ENCODE data around the gene SUN2. TPM values are rescaled to one million over a fixed set of nuclear protein-coding genes. Genes with fewer than 3 reads are reported as not detected.
A peak's percentile ranks its signal among the peaks of the same experiment; 100 is the strongest.

The SUN2 gene
- total RNA-seq, 4 donors from 2014 or later, result 94.2 to 307 (median 191) TPM

GRCh38 chr22:38715176-38715764, 40.5 kb downstream of the SUN2 start:
- H3K27me3 ChIP-seq, result no peaks in the 10 kb centered on the region
- WGBS, 2 donors, result 83 to 84% methylated on average over 7 to 8 of the region's 9 CpGs
- no peak overlapping the region for H3K27ac ChIP-seq
- no peak for DNase-seq
- H3K36me3 ChIP-seq, result peaks cover 0 to 64% (median 12%) of the 10 kb centered on the region in 3 donors
- no peak for TF ChIP-seq CTCF (IDR thresholded peaks at IDR 0.05)
- TF ChIP-seq POLR2A (IDR thresholded peaks at IDR 0.05), result no peak
- no peak overlapping the region for H3K4me3 ChIP-seq
- peaks cover 4 to 74% (median 34%) of the 10 kb centered on the region in 3 donors for H3K4me1 ChIP-seq
- no peaks in the 10 kb centered on the region for H3K9me3 ChIP-seq
- intact Hi-C loops (cut with DNase I), result no loop called here

DNA sequence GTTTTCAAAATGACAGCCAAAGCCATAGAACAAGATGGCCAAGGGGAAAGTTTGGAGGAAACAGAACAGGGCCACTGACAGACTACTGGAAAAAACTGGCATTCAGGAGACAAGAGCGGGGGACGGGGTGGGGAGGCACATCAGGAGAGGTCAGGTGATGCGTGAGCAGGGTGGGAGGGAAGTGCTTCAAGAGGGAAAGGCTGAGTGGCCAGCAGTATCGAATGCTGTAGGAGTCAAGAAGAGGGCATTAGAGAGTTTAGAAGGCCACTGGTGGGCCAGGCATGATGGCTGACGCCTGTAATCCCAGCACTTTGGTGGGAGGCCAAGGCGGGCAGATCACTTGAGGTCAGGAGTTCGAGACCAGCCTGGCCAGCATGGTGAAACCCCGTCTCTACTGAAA, 41.9 kb downstream of the SUN2 start:
- no peak overlapping the region for H3K4me3 ChIP-seq
- 88 to 92% methylated on average over 7 to 8 of the region's 8 CpGs for WGBS, 2 donors
- H3K4me1 ChIP-seq, result peaks cover 4 to 81% (median 27%) of the 10 kb centered on the region in 3 donors
- TF ChIP-seq CTCF (IDR thresholded peaks at IDR 0.05) (no peak), POLR2A (IDR thresholded peaks at IDR 0.05) (no peak)
- no peaks in the 10 kb centered on the region for H3K9me3 ChIP-seq
- H3K27me3 ChIP-seq, result no peaks in the 10 kb centered on the region
- DNase-seq, result no peak
- intact Hi-C loops (cut with DNase I), result no loop called here
- H3K36me3 ChIP-seq, result peaks cover 0 to 66% (median 12%) of the 10 kb centered on the region in 3 donors
- H3K27ac ChIP-seq, result no peak overlapping the region

- Histone ChIP-seq H3K36me3 (peaks cover 0 to 62% (median 12%) of the 10 kb centered on the region in 3 donors), H3K27ac (no peak overlapping the region), H3K27me3 (no peaks in the 10 kb centered on the region), H3K4me1 (peaks cover 0 to 81% (median 25%) of the 10 kb centered on the region in 3 donors), H3K9me3 (no peaks in the 10 kb centered on the region), H3K4me3 (no peak overlapping the region)
- WGBS, 2 donors, result 83 to 84% methylated on average over 11 of the region's 11 CpGs
- intact Hi-C loops (cut with DNase I), result no loop called here
- no peak for TF ChIP-seq CTCF (IDR thresholded peaks at IDR 0.05)
- TF ChIP-seq POLR2A (IDR thresholded peaks at IDR 0.05), result no peak
- DNase-seq, result no peak
These were observed 43.2 kb downstream of the SUN2 start for GRCh38 chr22:38712486-38713207.

DNA sequence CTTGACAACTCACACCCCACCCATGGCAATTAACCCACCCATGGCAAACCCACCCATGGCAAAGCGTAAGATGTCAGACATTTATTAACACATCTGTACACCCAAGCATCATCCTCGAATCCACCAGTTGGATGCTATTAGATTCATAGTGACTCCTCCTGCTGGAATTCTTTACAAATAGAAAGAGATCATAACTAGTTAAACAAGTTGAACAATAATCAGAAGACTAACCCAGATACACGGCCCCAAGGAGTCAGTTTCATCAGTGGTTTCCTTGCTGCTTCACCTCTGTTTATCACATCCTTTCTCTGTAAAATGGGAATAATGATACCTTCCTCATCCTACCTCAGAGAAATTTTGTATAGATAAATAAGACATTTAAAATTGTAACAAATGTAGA, 44.9 kb downstream of the SUN2 start:
- H3K4me1 ChIP-seq, result peaks cover 0 to 78% (median 21%) of the 10 kb centered on the region in 3 donors
- no peaks in the 10 kb centered on the region for H3K27me3 ChIP-seq
- H3K4me3 ChIP-seq, result no peak overlapping the region
- no peak for TF ChIP-seq POLR2A (IDR thresholded peaks at IDR 0.05)
- no peak for TF ChIP-seq CTCF (IDR thresholded peaks at IDR 0.05)
- intact Hi-C loops (cut with DNase I), result no loop called here
- H3K36me3 ChIP-seq, result peaks cover 0 to 44% (median 0%) of the 10 kb centered on the region in 3 donors
- 49 to 61% methylated on average over 3 of the region's 3 CpGs for WGBS, 2 donors
- peak overlapping the region in 2 of 4 donors; percentile 27 to 41 for H3K27ac ChIP-seq
- no peaks in the 10 kb centered on the region for H3K9me3 ChIP-seq
- no peak for DNase-seq

DNA sequence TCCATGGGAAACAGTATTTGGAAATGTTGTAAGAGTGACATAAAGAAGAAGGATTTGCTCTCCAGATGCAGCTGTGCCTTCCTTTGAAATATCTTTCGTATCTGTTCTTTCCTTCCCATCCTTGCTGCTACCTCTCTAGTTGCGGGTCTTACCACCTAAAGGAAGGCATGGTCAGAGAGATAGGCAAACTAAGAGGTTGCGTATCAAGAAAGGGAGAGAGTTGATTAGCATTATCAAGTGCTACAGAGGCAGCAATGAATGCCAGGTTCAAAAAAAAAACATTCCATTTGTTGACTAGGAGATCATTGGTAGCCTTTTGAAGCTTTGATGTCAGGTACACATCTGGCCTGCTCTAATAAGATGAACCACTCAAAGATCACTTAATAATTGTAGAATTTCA, 45.4 kb downstream of the SUN2 start:
- Histone ChIP-seq H3K4me1 (peaks cover 0 to 76% (median 21%) of the 10 kb centered on the region in 3 donors), H3K27ac (no peak overlapping the region), H3K27me3 (no peaks in the 10 kb centered on the region), H3K9me3 (no peaks in the 10 kb centered on the region), H3K36me3 (peaks cover 0 to 39% (median 0%) of the 10 kb centered on the region in 3 donors), H3K4me3 (no peak overlapping the region)
- WGBS, 2 donors, result 93 to 97% methylated on average over 2 to 3 of the region's 3 CpGs
- intact Hi-C loops (cut with DNase I), result no loop called here
- DNase-seq, result no peak
- no peak for TF ChIP-seq POLR2A (IDR thresholded peaks at IDR 0.05)

Measured in esophagus squamous epithelium (tissue), 5 donors.